Motor neuron (in vitro differentiated cells): Measurements from ENCODE around the gene EFNA4. TPM values are rescaled to one million over a fixed set of nuclear protein-coding genes. Genes with fewer than 3 reads are reported as not detected.
"Not testable (repeated sequence)": the region's sequence is repeated elsewhere in the genome, so short reads cannot be mapped to it uniquely, and the experiment has no call there.

ENCODE experiments used
- ATAC-seq, 8 experiments: fragments of 200-7000 bp; cut with Tn5 transposase; replicated peaks in 6 of 8; 2 replicates each; pipeline ENCODE4 v1.8.0; 2021; ENCODE audit warnings: mild to moderate bottlenecking in 8 of 8, moderate library complexity in 8 of 8
- H3K27ac ChIP-seq, 2 donors: fragments of 250-450 bp; sonication (Bioruptor Pico); 2 replicates each; pipeline ENCODE4 v1.9.0; 2021; ENCODE audit warnings: antibody characterized with exemption in 2 of 2, mild to moderate bottlenecking in 2 of 2, moderate library complexity in 1 of 2
- H3K4me1 ChIP-seq, 2 donors: fragments of 250-450 bp; sonication (Bioruptor Pico); replicated peaks in 1 of 2; 2 replicates each; pipeline ENCODE4 v1.6.1; 2021; ENCODE audit warnings: antibody characterized with exemption in 2 of 2, mild to moderate bottlenecking in 2 of 2, moderate library complexity in 1 of 2
- H3K4me3 ChIP-seq, 5 donors: fragments of 250-450 bp; sonication (Bioruptor Pico); 2 replicates each; pipeline ENCODE4 v1.9.0; 2021; ENCODE audit warnings: antibody characterized with exemption in 5 of 5, mild to moderate bottlenecking in 5 of 5, moderate library complexity in 4 of 5
- WGBS, 10 experiments: fragments of 450-650 bp; shearing (Covaris generic); methylation state at CpG; one replicate each; pipeline ENCODE4 v1.0.0; 2022; 5-methylcytosine and 5-hydroxymethylcytosine counted together
- in situ Hi-C, 9 experiments: fragments of 400-800 bp; cut with MboI; loops; one replicate each; pipeline ENCODE4 v1.15.0; 2021; ENCODE audit warnings: low sequenced_read_pairs in 9 of 9, low pct_unique_long_range_greater_than_20kb in 2 of 9; ENCODE audit not compliant: unreplicated experiment in 9 of 9
- total RNA-seq, 8 experiments: library from RNA; unstranded; fragments of 300-600 nt; gene quantifications; 2 replicates each; pipeline versions ENCODE4 v1.2.3 to v1.2.4, GENCODE V29; 2022

The EFNA4 gene
- total RNA-seq, 8 experiments from 2014 or later, result 5.4 to 10.9 (median 7.7) TPM

- in situ Hi-C loops, result no loop called here
- WGBS, 10 experiments, result 10 to 78% (median 68%) methylated on average over 2 to 8 of the region's 8 CpGs
- no peak for ATAC-seq
- Histone ChIP-seq H3K4me3 (no peak overlapping the region), H3K4me1 (no peaks in the 10 kb centered on the region), H3K27ac (no peak overlapping the region)
Measured at GRCh38 chr1:155110381-155110780, 46.8 kb downstream of the EFNA4 start.

GRCh38 chr1:155110826-155111225 lies 47.3 kb downstream of the EFNA4 start:
- WGBS, 10 experiments, result 28 to 92% (median 75%) methylated on average over 1 to 8 of the region's 8 CpGs
- in situ Hi-C loops, result no loop called here
- H3K4me3 ChIP-seq, result no peak overlapping the region
- no peaks in the 10 kb centered on the region for H3K4me1 ChIP-seq
- ATAC-seq, result peak in 1 of 8 experiments; percentile 18
- H3K27ac ChIP-seq, result no peak overlapping the region

DNA sequence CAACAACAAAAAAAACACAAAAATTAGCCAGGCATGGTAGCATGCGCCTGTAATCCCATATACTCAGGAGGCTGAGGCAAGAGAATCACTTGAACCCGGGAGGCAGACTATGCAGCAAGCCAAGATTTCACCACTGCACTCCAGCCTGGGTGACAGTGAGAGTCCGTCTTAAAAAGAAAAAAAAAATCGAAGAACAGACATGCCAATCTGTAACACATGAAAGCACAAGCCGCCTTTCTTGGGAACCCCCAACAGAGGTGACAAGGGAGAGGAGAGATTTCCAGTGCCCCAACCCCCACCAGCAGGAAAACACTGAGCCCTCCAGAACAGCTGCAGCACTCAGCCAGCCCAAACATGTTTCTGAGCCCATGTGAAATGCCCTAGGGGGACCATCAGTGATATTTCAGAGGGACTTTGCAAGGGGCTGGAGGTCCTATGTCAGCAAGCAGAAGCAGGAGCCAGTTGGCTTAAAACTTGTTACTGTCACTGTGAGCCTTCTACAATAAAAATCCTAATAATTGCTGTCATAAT lies 50.0 kb downstream of the EFNA4 start:
- in situ Hi-C loops, result no loop called here
- Histone ChIP-seq H3K27ac (no peak overlapping the region), H3K4me3 (no peak overlapping the region), H3K4me1 (no peaks in the 10 kb centered on the region)
- ATAC-seq, result no peak
- WGBS, 10 experiments, result 26 to 90% (median 71%) methylated on average over 1 to 5 of the region's 5 CpGs; no CpG with 5 or more reads in 1 of the 10 experiments

DNA sequence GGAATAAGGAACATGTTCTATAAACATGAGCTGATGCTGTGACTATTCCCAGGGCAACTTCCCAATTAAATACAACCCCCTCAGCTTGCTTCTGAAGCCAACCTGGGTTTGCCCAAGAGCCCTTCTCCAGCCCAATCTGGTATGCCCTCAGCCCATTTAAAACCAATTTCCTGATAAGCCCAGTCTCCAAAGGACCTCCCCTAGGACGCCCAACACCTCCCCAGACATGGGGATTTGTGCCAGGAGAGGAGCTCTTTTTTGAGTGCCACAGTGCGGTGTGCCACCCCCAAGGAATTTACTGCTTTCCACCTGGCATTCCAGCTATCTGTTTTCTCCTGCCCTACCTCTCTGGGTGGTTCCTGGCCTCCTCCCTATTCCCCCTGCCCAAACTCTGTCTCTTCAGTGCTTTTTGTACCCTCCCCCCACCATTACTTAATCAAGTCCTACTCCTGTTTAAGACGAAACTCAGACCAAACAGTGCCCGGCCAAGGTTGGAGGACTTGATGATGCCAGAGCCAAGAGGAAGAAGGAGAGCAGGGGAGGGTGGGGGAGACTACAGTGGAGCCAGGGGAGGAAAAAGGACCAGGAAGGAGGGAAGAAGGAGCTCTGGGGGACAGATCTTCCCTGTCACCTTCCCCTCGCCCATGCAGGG lies 52.7 kb downstream of the EFNA4 start:
- no peak overlapping the region for H3K27ac ChIP-seq
- H3K4me3 ChIP-seq, result no peak overlapping the region
- WGBS, 10 experiments, result 0 to 100% (median 39%) methylated on average over 1 to 3 of the region's 5 CpGs; no CpG with 5 or more reads in 4 of the 10 experiments
- in situ Hi-C loops, result no loop called here
- no peaks in the 10 kb centered on the region for H3K4me1 ChIP-seq
- no peak for ATAC-seq

GRCh38 chr1:155117610-155118009 lies 54.1 kb downstream of the EFNA4 start:
- in situ Hi-C loops, result no loop called here
- Histone ChIP-seq H3K27ac (no peak overlapping the region), H3K4me3 (no peak overlapping the region), H3K4me1 (no peaks in the 10 kb centered on the region)
- 15 to 80% (median 50%) methylated on average over 1 to 2 of the region's 4 CpGs; no CpG with 5 or more reads in 5 of the 10 experiments for WGBS, 10 experiments
- ATAC-seq, result no peak

GRCh38 chr1:155118090-155118489 lies 54.5 kb downstream of the EFNA4 start:
- H3K4me3 ChIP-seq, ATAC-seq, in situ Hi-C loops, H3K27ac ChIP-seq, H3K4me1 ChIP-seq: not testable (repeated sequence)
- 54 to 93% (median 75%) methylated on average over 2 to 7 of the region's 7 CpGs; no CpG with 5 or more reads in 3 of the 10 experiments for WGBS, 10 experiments

Other genes with a start within 250 kb of the EFNA4 start
- gene KCNN3, start 193.5 kb upstream of the EFNA4 start, total RNA-seq, result 10 to 100 TPM in 1 of 8 experiments, 1 to 10 TPM in 4, under 1 TPM in 3; 0.50 to 16.1 (median 1.5) TPM
- gene PMVK, start 127.0 kb upstream of the EFNA4 start, total RNA-seq, result 10 to 100 TPM; 11.5 to 47.1 (median 24.6) TPM
- gene PBXIP1, start 107.6 kb upstream of the EFNA4 start, total RNA-seq, result 100 to 1,000 TPM in 2 of 8 experiments, 10 to 100 TPM in 6; 12.4 to 156 (median 30.8) TPM
- 10 to 100 TPM; 14.4 to 49.9 (median 26.5) TPM for gene PYGO2, start 102.0 kb upstream of the EFNA4 start, total RNA-seq
- gene SHC1, start 93.0 kb upstream of the EFNA4 start, total RNA-seq, result 100 to 1,000 TPM in 2 of 8 experiments, 10 to 100 TPM in 6; 24.8 to 184 (median 53.5) TPM
- 100 to 1,000 TPM in 1 of 8 experiments, 10 to 100 TPM in 7; 21.6 to 257 (median 42.5) TPM for gene CKS1B, start 89.1 kb upstream of the EFNA4 start, total RNA-seq
- 10 to 100 TPM; 34.1 to 76.9 (median 49.2) TPM for gene FLAD1, start 80.4 kb upstream of the EFNA4 start, total RNA-seq
- gene LENEP, start 70.2 kb upstream of the EFNA4 start, total RNA-seq, result 1 to 10 TPM in 4 of 8 experiments, under 1 TPM in 3, not detected in 1; 0.38 to 3.4 (median 1.3) TPM
- gene ZBTB7B, start 60.9 kb upstream of the EFNA4 start, total RNA-seq, result 10 to 100 TPM in 3 of 8 experiments, 1 to 10 TPM in 5; 3.1 to 26.9 (median 8.6) TPM
- gene DCST2, start 30.0 kb upstream of the EFNA4 start, total RNA-seq, result 1 to 10 TPM in 2 of 8 experiments, under 1 TPM in 5, not detected in 1; 0.22 to 2.8 (median 0.78) TPM
- under 1 TPM in 2 of 8 experiments, not detected in 6; 0.16 to 1.00 TPM for gene DCST1, start 29.9 kb upstream of the EFNA4 start, total RNA-seq
- gene ADAM15, start 12.4 kb upstream of the EFNA4 start, total RNA-seq, result 10 to 100 TPM; 15.7 to 76.9 (median 28.1) TPM
- gene EFNA3, start 15.1 kb downstream of the EFNA4 start, total RNA-seq, result 10 to 100 TPM in 5 of 8 experiments, 1 to 10 TPM in 2, under 1 TPM in 1; 0.71 to 53.7 (median 27.8) TPM
- gene EFNA1, start 64.1 kb downstream of the EFNA4 start, total RNA-seq, result 10 to 100 TPM in 2 of 8 experiments, 1 to 10 TPM in 5, under 1 TPM in 1; 0.92 to 61.0 (median 1.6) TPM
- 10 to 100 TPM; 11.7 to 54.8 (median 18.9) TPM for gene SLC50A1, start 72.1 kb downstream of the EFNA4 start, total RNA-seq
- 100 to 1,000 TPM in 4 of 8 experiments, 10 to 100 TPM in 4; 54.1 to 173 (median 119) TPM for gene DPM3, start 76.8 kb downstream of the EFNA4 start, total RNA-seq
- gene KRTCAP2, start 109.6 kb downstream of the EFNA4 start, total RNA-seq, result 100 to 1,000 TPM; 166 to 272 (median 202) TPM
- gene TRIM46, start 110.1 kb downstream of the EFNA4 start, total RNA-seq, result 10 to 100 TPM in 4 of 8 experiments, 1 to 10 TPM in 2, under 1 TPM in 2; 0.20 to 20.2 (median 11.4) TPM
- gene THBS3, start 144.2 kb downstream of the EFNA4 start, total RNA-seq, result 10 to 100 TPM; 12.4 to 51.2 (median 21.0) TPM
- gene MTX1, start 145.0 kb downstream of the EFNA4 start, total RNA-seq, result 10 to 100 TPM; 32.9 to 65.0 (median 44.2) TPM
- 10 to 100 TPM in 6 of 8 experiments, 1 to 10 TPM in 2; 5.5 to 38.6 (median 22.6) TPM for gene ENTREP3, start 191.7 kb downstream of the EFNA4 start, total RNA-seq
- 100 to 1,000 TPM in 3 of 8 experiments, 10 to 100 TPM in 5; 52.0 to 115 (median 80.0) TPM for gene SCAMP3, start 198.6 kb downstream of the EFNA4 start, total RNA-seq
- gene CLK2, start 209.8 kb downstream of the EFNA4 start, total RNA-seq, result 100 to 1,000 TPM in 1 of 8 experiments, 10 to 100 TPM in 7; 25.4 to 103 (median 48.0) TPM
- gene HCN3, start 213.7 kb downstream of the EFNA4 start, total RNA-seq, result 10 to 100 TPM in 5 of 8 experiments, 1 to 10 TPM in 2, under 1 TPM in 1; 0.76 to 33.4 (median 12.1) TPM
- 1 to 10 TPM in 1 of 8 experiments, under 1 TPM in 7; 0.07 to 1.1 (median 0.17) TPM for gene PKLR, start 237.7 kb downstream of the EFNA4 start, total RNA-seq
- gene FDPS, start 245.1 kb downstream of the EFNA4 start, total RNA-seq, result 100 to 1,000 TPM in 7 of 8 experiments, 10 to 100 TPM in 1; 93.5 to 448 (median 218) TPM